NCI-H1930 (cell line): ENCODE data around the gene TECTA.
"Not testable (repeated sequence)": the region's sequence is repeated elsewhere in the genome, so short reads cannot be mapped to it uniquely, and the experiment has no call there.

ENCODE experiments used
- DNase-seq, 2 experiments: peaks; one replicate each; lab custom pipeline; 2025; lab: John Stamatoyannopoulos, UW

The TECTA gene

DNA sequence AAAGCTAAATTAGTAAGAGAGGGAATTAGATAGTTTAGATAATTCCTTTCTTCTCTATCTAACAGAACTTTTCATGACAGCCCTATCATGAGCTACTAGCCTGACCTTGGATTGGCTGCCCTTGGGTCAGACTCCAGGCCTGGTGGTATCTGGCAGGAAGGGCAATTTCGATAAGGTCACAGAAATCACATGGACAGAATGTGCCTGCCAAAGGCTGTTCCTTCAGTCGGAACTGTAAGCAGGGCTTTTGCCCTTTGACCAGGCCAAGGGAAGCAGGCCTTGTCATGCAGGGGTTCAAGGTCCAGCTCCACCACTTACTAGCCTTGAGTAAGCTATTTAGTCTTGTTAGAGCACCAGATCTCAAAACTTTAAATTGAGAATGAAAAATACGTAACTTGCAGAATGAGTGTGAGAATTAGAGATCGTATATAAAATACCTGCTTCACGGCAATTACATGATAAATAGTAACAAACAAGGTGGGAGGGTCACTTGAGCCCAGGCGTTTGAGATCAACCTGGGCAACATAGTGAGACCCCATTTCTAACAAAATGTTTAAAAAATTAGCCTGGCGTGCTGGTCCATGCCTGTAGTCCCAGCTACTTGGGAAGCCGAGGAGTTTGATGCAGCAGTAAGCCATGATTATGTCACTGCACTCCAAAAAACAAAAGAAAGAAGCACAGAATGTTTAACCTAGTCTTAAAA, 130.7 kb downstream of the TECTA start:
- no peak for DNase-seq

DNA sequence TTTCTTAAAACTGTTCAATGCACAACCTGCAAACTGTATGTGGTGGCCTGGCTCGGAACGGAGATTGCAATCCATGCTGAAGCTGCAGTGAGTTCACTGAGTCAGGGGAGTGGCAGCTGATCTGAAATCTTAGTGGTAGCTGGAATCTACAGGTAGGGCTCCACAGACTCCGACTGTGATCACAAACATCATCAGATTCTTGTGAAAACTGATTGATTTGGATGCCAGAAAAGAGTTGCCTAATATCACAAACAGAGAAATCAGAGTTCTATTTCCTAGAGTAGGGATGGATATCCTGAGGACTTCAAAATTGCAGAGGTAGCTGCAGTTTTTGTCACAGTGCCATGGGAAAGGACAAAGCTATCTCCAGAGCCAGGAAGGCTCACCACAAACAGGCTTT, 134.0 kb downstream of the TECTA start:
- DNase-seq: no peak

GRCh38 chr11:121236115-121237001, 135.3 kb downstream of the TECTA start:
- no peak for DNase-seq

- not testable (repeated sequence) for DNase-seq
Measured at GRCh38 chr11:121237247-121237646, 136.2 kb downstream of the TECTA start.

- no peak for DNase-seq
Measured at GRCh38 chr11:121237686-121238658, 136.9 kb downstream of the TECTA start.

DNA sequence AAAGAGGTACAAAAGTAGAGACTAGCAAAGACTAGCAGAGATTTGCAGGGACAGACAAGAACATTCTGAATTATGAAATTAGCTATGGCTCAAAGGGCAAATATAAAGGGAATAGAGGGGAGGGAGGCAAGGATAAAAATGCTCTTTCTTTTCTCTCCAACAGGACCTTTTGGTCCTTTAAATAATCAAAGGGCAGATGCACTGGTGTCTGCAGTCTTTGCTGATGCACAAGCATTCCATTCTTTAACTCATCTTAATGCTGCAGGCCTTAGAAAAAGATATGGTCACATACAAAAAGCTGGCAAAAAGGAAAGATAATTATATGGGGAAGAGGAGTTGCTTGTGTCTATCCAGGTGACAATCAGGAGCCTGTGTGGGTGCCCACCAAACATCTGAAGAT, 137.9 kb downstream of the TECTA start:
- DNase-seq: no peak

DNA sequence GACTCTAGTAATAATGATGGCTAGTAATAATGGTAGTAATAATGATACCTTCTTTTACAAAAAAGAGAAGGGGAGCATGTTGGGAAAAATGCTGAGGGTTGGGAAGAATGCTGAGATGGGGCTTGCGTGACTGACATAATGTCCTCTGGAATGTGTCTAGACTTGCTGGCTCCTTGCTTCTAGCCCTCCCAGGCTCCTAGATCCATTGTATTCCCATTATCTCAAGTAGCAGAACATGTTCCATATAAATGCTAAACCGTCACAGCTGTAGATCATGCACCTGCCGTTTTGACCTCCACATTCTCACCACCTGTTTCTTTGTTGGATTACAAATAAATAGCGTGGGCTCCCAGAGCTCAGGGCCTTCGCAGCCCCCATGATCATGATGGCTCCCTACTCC, 139.0 kb downstream of the TECTA start:
- DNase-seq: not testable (repeated sequence)

GRCh38 chr11:121240650-121241303, 139.7 kb downstream of the TECTA start:
- no peak for DNase-seq
